ENCODE measurements around the gene TMEM178B.

Gene TMEM178B

GRCh38 chr7:141366091-141366621 lies 292.3 kb downstream of the TMEM178B start:
- TF ChIP-seq TAF1 (IDR thresholded peaks at IDR 0.05; ENCODE audit: borderline replicate concordance, insufficient read depth, low read length) = no peak
- TF ChIP-seq POLR2AphosphoS5 (IDR thresholded peaks at IDR 0.05; ENCODE audit: low read depth, low read length) = no peak
- TF ChIP-seq FOXP2 (optimal IDR thresholded peaks at IDR 0.05; ENCODE audit: borderline replicate concordance, extremely low read depth, extremely low read length, insufficient read depth) = no peak
- TF ChIP-seq, protein P1, sequence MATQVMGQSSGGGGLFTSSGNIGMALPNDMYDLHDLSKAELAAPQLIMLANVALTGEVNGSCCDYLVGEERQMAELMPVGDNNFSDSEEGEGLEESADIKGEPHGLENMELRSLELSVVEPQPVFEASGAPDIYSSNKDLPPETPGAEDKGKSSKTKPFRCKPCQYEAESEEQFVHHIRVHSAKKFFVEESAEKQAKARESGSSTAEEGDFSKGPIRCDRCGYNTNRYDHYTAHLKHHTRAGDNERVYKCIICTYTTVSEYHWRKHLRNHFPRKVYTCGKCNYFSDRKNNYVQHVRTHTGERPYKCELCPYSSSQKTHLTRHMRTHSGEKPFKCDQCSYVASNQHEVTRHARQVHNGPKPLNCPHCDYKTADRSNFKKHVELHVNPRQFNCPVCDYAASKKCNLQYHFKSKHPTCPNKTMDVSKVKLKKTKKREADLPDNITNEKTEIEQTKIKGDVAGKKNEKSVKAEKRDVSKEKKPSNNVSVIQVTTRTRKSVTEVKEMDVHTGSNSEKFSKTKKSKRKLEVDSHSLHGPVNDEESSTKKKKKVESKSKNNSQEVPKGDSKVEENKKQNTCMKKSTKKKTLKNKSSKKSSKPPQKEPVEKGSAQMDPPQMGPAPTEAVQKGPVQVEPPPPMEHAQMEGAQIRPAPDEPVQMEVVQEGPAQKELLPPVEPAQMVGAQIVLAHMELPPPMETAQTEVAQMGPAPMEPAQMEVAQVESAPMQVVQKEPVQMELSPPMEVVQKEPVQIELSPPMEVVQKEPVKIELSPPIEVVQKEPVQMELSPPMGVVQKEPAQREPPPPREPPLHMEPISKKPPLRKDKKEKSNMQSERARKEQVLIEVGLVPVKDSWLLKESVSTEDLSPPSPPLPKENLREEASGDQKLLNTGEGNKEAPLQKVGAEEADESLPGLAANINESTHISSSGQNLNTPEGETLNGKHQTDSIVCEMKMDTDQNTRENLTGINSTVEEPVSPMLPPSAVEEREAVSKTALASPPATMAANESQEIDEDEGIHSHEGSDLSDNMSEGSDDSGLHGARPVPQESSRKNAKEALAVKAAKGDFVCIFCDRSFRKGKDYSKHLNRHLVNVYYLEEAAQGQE (IDR thresholded peaks at IDR 0.05; ENCODE audit: insufficient read depth in 1 of 2, low read depth in 2 of 2, low read length in 2 of 2) = no peak
- no peak for TF ChIP-seq SIN3A (IDR thresholded peaks at IDR 0.05; ENCODE audit: borderline replicate concordance, insufficient read depth, low read length)

- TF ChIP-seq FOXP2 (optimal IDR thresholded peaks at IDR 0.05; ENCODE audit: borderline replicate concordance, extremely low read depth, extremely low read length, insufficient read depth) (no peak), SIN3A (IDR thresholded peaks at IDR 0.05; ENCODE audit: borderline replicate concordance, insufficient read depth, low read length) (no peak)
Observed at GRCh38 chr7:141369422-141369821, 295.6 kb downstream of the TMEM178B start.

- TF ChIP-seq TAF1 (IDR thresholded peaks at IDR 0.05; ENCODE audit: borderline replicate concordance, insufficient read depth, low read length) (no peak), SIN3A (IDR thresholded peaks at IDR 0.05; ENCODE audit: borderline replicate concordance, insufficient read depth, low read length) (no peak), FOXP2 (optimal IDR thresholded peaks at IDR 0.05; ENCODE audit: borderline replicate concordance, extremely low read depth, extremely low read length, insufficient read depth) (no peak), POLR2AphosphoS5 (IDR thresholded peaks at IDR 0.05; ENCODE audit: low read depth, low read length) (no peak)
- TF ChIP-seq, protein P1 (IDR thresholded peaks at IDR 0.05; ENCODE audit: insufficient read depth in 1 of 2, low read depth in 2 of 2, low read length in 2 of 2) = no peak
Observed at GRCh38 chr7:141370178-141370577, 296.3 kb downstream of the TMEM178B start.

DNA sequence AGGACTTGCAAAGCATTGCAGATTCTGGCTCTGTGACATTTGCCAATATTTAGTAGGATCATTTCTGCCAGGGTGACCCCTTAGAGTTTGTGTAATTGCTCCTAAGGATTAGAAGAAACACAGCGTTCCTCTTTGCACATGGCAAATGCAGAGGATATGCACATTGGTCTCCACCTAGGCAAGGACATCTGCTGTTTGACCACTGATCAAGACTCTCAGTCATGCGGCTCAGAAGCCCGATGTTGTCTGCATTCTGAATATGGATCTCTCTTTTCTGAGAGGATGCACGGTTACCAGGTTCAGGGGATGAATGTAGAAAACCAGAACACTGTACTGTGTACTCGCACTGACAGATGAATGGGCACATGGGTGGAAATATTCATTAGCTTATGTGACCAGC lies 296.8 kb downstream of the TMEM178B start:
- TF ChIP-seq SIN3A (IDR thresholded peaks at IDR 0.05; ENCODE audit: borderline replicate concordance, insufficient read depth, low read length) (no peak), TAF1 (IDR thresholded peaks at IDR 0.05; ENCODE audit: borderline replicate concordance, insufficient read depth, low read length) (no peak)

- TF ChIP-seq SIN3A (IDR thresholded peaks at IDR 0.05; ENCODE audit: borderline replicate concordance, insufficient read depth, low read length) = no peak
Observed at GRCh38 chr7:141374425-141374824, 300.6 kb downstream of the TMEM178B start.

DNA sequence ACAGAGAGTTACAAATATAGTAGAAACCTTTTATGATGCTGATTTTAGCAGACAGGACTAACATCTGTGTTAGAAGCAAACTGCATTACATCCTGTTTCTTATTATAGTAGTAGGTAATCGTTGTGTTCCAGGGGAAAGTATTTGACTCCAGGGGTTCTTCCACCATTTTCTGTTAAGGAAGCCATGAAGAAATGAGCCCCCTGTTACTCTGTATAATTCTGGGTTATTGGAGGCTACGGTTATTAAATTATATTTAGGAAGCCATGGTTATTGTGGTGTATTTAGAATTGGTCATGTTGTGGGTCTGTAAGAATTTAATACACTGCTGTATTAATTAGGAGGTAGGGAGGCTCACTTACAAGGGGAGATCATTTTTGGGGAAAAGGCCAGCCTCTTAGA lies 301.6 kb downstream of the TMEM178B start:
- no peak for TF ChIP-seq SIN3A (IDR thresholded peaks at IDR 0.05; ENCODE audit: borderline replicate concordance, insufficient read depth, low read length)
- TF ChIP-seq, protein P1 (IDR thresholded peaks at IDR 0.05; ENCODE audit: insufficient read depth in 1 of 2, low read depth in 2 of 2, low read length in 2 of 2) = no peak
- no peak for TF ChIP-seq POLR2AphosphoS5 (IDR thresholded peaks at IDR 0.05; ENCODE audit: low read depth, low read length)
- TF ChIP-seq TAF1 (IDR thresholded peaks at IDR 0.05; ENCODE audit: borderline replicate concordance, insufficient read depth, low read length) = no peak
- no peak for TF ChIP-seq FOXP2 (optimal IDR thresholded peaks at IDR 0.05; ENCODE audit: borderline replicate concordance, extremely low read depth, extremely low read length, insufficient read depth)

- TF ChIP-seq POLR2AphosphoS5 (IDR thresholded peaks at IDR 0.05; ENCODE audit: low read depth, low read length) (no peak), FOXP2 (optimal IDR thresholded peaks at IDR 0.05; ENCODE audit: borderline replicate concordance, extremely low read depth, extremely low read length, insufficient read depth) (no peak), TAF1 (IDR thresholded peaks at IDR 0.05; ENCODE audit: borderline replicate concordance, insufficient read depth, low read length) (no peak), SIN3A (IDR thresholded peaks at IDR 0.05; ENCODE audit: borderline replicate concordance, insufficient read depth, low read length) (no peak)
- TF ChIP-seq, protein P1 (IDR thresholded peaks at IDR 0.05; ENCODE audit: insufficient read depth in 1 of 2, low read depth in 2 of 2, low read length in 2 of 2) = no peak
Observed at GRCh38 chr7:141377906-141378305, 304.0 kb downstream of the TMEM178B start.

Data from PFSK-1 (cell line).